Left renal pelvis (tissue), 4 donors: ENCODE data around the gene PFN4. TPM values are rescaled to one million over a fixed set of nuclear protein-coding genes. Genes with fewer than 3 reads are reported as not detected.
"Not testable (repeated sequence)": the region's sequence is repeated elsewhere in the genome, so short reads cannot be mapped to it uniquely, and the experiment has no call there.

Experiments used
- DNase-seq, 4 donors: peaks; one replicate each; pipeline ENCODE4 v3.0.0-alpha.2; 2013; ENCODE audit warnings: low read depth in 4 of 4, low spot score in 3 of 4
- polyA plus RNA-seq, 4 donors: library from polyadenylated mRNA; unstranded; fragments of 120-200 nt; gene quantifications; one replicate each; pipeline ENCODE4 v1.2.1, GENCODE V29; 2013; ENCODE audit not compliant: insufficient read length in 4 of 4

The PFN4 gene
- 1 to 10 TPM; 1.9 to 2.9 (median 2.4) TPM for polyA plus RNA-seq

GRCh38 chr2:24123195-24123921, at the start of gene PFN4, which contains the start of gene FAM228B:
TSS of gene PFN4 (minus strand) at chr2:24123334. CDS start at chr2:24122535, 799 bp downstream.
TSS of gene FAM228B (plus strand) at chr2:24123469. CDS start at chr2:24124362, 893 bp downstream.
- peak; percentile 55 to 77 (median 73) for DNase-seq

GRCh38 chr2:24169023-24169422, 45.9 kb upstream of the PFN4 start:
- DNase-seq: no peak

GRCh38 chr2:24164416-24164973, 41.4 kb upstream of the PFN4 start:
- DNase-seq: no peak

- DNase-seq: no peak
Measured at GRCh38 chr2:24163601-24164000, 40.5 kb upstream of the PFN4 start.

- no peak for DNase-seq
Measured at GRCh38 chr2:24163186-24163585, 40.1 kb upstream of the PFN4 start.

GRCh38 chr2:24162494-24162893, 39.4 kb upstream of the PFN4 start:
- no peak for DNase-seq

- no peak for DNase-seq
Measured at GRCh38 chr2:24160761-24161160, 37.6 kb upstream of the PFN4 start.

- no peak for DNase-seq
Measured at GRCh38 chr2:24159708-24160107, 36.6 kb upstream of the PFN4 start.

GRCh38 chr2:24158131-24158530, 35.0 kb upstream of the PFN4 start:
- DNase-seq: no peak

- no peak for DNase-seq
Measured at GRCh38 chr2:24153478-24153877, 30.3 kb upstream of the PFN4 start.

- DNase-seq: no peak
Measured at GRCh38 chr2:24152413-24153197, 29.5 kb upstream of the PFN4 start.

GRCh38 chr2:24147364-24147763, 24.2 kb upstream of the PFN4 start:
- no peak for DNase-seq

GRCh38 chr2:24140305-24140704, 17.2 kb upstream of the PFN4 start:
- DNase-seq: not testable (repeated sequence)

GRCh38 chr2:24132543-24132942, 9.4 kb upstream of the PFN4 start:
- no peak for DNase-seq

GRCh38 chr2:24125956-24126355, 2.8 kb upstream of the PFN4 start:
- DNase-seq: no peak

- DNase-seq: peak in 3 of 4 donors; percentile 41 to 63 (median 43)
Measured at GRCh38 chr2:24123922-24124580, 917 bp upstream of the PFN4 start.

GRCh38 chr2:24122366-24123194, 554 bp downstream of the PFN4 start:
- DNase-seq: peak in 1 of 4 donors; percentile 10

GRCh38 chr2:24121469-24121868, 1.7 kb downstream of the PFN4 start:
- DNase-seq: no peak

- no peak for DNase-seq
Measured at GRCh38 chr2:24121066-24121465, 2.1 kb downstream of the PFN4 start.

GRCh38 chr2:24117902-24118301, 5.2 kb downstream of the PFN4 start:
- DNase-seq: no peak
